HG02623 (cell line): ENCODE results near the gene CYP1A2.

Experiments used
- ATAC-seq: cut with Tn5 transposase; IDR thresholded peaks from one replicate; pipeline ENCODE4 v1.9.1; 2021; ENCODE audit warnings: moderate library complexity; ENCODE audit not compliant: unreplicated experiment

The CYP1A2 gene

DNA sequence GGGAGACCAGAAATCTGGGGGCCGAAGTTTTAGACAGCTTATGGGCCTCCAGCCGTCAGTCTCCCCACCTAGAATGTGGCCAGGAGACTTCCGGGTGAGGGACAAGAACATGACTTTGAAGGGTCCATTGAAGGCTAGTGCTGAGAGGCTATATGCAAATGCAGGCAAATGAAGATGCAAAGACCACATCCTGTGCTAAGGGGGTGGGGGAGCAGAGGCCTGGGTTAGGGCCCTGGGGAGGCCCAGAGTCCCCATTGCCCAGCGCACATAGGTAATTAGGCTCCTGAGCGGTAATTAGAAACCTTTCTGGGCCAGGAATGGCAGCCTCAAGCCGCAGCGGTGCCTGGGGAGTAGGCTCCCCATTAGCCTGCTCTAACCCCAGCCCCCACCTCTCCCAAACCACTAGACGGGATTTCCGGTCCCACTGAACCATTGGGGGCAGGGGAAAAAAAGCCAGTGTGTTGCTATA, 40.1 kb downstream of the CYP1A2 start:
- ATAC-seq, result peak; percentile 21

DNA sequence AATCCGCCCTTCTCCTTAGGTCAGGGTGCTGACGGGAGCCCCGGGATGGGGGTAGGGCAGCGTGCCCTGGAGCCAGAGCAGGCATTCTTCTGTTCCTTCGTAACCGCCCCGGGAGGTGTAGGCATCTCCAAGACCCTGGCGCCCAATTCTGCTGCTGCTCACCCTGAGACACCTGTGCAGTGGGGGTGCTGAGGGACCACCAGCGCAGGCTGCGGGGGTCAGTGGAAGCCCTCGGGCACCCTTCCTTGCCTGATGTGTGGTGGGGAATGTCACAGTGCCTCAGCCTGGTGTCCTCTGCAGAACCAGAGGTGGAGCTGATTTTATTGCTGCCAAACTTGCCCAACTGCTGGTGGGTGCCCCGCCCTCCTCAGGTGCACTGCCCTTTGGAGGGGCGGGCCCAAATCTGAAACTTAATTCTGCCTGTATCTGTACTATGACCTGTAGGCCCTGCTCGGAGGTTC, 40.6 kb downstream of the CYP1A2 start:
- ATAC-seq, result no peak

DNA sequence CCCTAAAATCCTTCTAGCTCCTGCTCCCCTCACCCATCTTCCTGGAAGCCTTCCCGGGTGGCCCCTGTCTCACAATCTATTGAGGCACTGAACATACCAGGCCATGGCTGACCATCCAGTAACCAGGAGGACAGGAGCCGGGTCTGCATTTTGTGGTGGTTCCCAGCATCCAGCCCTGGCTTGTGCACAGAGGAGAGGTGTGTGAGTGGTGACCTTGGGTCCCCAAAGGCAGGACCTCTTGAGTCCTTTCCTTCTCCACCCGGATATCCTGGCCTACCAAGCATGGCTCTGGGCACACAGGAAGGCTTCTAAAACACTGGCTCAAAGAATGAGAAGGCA, 41.1 kb downstream of the CYP1A2 start:
- no peak for ATAC-seq

DNA sequence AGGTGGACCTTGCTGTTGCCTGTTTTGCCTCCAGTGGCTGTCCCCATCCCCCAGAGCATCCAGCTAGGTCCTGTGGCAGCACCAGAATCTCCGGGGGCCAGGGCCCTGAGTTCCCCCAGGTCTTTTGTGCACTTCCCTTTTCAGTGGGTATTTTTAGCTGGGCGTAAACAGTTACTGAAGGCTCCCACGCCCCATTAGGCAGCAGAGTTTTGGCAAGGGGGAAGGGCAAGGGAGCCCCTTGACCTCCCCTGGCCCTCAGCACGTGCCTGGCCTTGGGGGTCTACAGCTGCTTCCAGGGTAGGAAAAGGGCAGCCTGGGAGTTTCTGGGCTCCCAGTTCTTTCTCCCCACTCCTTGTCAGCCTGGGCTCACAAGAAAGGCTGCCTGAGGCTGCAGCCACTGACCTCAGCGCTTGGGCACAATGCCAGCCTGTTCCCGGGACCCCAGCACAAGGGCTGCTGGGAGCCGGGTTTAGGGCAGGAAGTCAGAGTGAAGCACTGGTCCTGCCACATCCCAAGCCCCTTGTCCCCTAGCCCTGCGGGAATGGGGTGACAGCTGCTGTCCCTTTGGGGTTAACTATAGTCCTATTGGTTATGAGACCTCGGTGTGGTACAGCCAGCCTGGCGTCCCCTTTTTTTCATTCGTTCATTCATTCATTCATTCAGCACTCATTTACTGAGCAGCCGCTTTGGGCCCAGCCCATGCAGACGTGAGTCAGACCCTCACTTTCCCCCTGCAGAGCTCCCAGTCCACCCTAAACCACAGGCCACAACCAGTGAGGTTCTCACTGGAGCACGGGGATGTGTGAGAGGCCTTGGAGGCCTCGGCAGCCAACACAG, 41.7 kb downstream of the CYP1A2 start:
- no peak for ATAC-seq

DNA sequence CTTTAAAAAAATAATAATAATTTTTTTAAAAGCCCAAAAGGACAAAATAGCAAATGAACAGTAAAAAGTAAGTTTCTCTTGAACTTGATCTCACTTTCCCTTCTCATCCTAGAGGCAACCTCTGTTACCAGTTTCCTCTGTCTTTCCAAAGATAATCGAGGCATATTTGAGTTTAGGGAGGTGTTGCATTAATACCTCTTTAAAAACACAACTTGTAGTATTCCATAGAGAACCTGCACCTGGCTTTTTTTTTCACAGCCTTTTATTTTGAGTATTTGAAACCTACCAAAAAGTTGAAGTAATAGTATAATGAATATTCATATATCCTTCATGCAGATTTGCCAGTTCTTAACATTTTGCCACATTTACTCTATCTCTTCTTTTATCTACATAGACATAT, 42.4 kb downstream of the CYP1A2 start:
- ATAC-seq, result no peak

DNA sequence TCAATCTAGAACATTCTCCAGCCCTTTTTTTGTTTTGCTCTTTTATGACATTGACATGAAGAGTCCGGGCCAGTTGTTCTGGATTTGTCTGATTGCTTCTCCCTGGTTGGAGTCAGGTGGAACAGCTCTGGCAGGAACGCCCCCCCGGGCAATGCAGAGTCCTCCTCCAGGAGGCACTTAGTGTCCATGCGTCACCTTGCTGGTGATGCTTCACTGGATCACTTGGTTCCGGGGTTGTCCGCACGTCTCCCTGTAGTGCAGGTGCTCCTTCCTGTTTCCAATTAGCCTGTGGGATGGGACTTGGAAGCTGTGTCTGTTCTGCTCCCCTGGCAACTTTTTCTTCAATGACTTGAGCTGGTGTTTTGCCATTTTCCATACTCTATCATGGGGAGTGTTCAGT, 43.0 kb downstream of the CYP1A2 start:
- no peak for ATAC-seq

DNA sequence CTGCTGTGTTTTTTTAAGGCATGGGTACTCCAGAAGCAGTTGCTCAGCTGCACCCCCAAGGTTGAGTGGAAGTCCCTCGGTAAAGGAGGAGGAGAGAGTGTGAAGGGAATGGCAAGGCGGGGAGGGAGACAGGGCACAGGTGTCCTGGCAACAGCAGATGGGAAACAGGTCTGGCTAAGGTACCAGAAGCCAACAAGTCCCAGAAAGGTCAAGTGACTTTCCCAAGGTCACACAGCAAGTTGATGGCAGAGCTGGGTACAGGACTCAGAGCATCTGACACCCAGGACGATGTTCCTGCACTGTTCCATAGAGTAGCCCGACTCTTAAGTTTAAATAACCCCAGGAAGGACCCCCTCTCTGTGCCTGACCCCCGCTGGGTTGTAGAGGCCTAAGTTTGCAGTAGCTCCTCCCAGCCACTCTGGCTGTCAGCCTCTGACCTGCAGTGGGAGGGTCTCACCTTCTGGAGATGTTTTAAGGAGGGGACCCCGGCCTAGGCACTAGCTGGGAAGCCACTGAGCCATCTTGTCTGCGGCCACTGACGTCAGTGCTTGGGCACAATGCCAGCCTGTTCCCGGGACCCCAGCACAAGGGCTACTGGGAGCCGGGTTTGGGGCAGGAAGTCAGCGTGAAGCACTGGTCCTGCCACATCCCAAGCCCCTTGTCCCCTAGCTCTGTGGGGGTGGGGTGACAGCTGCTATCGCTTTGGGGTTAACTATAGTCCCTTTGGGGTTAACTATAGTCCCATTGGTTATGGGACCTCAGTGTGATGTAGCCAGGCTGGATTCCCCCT, 43.8 kb downstream of the CYP1A2 start:
- no peak for ATAC-seq

- no peak for ATAC-seq
Observed at GRCh38 chr15:74793135-74794028, 44.7 kb downstream of the CYP1A2 start.

DNA sequence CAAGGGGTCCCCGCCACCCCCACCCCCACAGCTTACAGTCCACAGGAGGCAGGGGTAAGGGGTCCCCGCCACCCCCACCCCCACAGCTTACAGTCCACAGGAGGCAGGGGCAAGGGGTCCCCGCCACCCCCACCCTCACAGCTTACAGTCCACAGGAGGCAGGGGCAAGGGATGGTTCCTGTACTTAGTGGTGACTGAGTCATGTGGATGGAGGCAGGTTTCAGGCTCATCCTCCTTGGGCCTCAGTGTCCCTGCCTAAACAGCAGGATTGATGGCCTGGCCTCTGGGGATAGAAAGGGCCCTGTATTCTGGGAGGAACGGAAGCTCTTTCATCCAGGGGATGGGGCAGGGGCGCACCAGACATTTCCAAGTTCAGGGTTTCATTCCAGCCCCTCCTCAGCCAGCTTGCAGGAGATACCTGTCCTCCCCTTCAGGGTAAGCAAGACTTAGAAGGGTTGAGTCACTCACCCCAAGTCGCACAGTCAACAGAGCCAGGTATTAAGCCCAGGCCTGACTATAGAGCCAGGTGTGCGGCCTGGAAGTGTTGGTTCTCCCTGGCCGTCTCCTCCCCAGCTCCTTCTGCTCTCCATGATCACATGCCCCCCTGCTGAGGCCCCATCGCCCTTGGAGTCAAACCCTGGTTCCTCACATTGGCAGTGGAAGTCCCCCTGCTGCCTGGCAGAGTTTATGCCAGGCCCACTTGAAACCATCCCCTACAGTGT, 45.8 kb downstream of the CYP1A2 start:
- ATAC-seq, result no peak

GRCh38 chr15:74794970-74795349, 46.3 kb downstream of the CYP1A2 start:
- no peak for ATAC-seq

DNA sequence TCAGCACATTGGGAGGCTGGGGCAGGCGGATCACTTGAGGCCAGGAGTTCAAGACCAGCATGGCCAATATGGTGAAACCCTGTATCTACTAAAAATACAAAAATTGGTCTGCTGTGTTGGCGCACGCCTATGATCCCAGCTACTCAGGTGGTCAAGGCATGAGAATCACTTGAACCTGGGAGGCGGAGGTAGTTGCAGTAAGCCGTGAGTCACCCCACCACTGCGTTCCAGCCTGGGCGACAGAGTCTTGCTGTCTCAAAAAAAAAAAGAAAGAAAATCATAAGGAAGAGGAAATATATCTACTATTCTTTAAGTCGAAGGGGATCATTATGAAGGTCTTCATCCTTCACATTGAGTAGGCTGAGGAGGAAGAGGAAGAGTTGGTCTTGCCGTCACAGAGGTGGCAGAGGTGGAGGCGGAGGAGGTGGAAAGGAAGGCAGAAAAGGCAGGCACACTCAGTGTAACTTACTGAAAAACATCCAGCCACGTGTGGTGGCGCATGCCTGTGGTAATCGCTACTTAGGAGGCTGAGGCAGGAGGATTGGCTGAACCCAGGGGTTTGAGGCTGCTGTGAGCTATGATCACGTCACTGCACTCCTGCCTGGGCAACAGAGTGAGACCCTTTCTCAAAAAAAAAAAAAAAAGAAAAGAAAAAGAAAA, 47.5 kb downstream of the CYP1A2 start:
- no peak for ATAC-seq

DNA sequence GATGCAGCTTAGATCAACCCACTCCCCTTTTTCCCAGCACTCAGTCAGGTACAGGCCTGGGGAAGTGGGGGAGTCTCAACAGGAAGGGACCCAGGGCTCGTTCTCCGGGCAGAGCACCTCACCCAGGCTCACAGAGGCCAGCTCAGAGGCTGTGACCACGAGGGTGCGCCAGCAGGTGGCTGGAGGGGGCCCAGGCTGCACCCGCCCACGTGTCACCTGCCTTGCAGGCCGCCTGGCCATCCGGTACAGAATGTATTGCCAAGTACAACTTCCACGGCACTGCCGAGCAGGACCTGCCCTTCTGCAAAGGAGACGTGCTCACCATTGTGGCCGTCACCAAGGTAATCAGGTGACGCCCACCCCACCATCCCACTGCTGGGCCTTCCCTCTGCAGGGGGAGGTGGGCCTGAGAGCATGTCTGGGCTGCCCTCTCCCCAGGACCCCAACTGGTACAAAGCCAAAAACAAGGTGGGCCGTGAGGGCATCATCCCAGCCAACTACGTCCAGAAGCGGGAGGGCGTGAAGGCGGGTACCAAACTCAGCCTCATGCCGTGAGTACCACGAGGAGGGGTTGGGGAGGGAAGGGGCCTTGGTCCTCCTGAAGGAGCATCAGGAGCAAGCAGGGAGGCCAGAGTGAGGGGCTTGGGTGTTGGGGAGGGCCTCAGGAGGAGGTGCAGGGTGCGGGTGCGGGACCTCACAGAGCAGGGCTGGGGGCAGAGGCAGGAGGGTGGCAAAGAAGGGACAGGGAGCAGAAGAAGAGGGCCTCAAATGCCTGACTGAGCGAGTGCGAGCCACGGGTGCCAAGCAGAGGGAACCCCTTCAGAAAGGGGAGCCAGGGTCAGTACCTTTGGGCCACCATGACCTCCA, 50.0 kb downstream of the CYP1A2 start:
- no peak for ATAC-seq

- ATAC-seq, result no peak
Observed at GRCh38 chr15:74799255-74799855, 50.7 kb downstream of the CYP1A2 start.

- ATAC-seq, result peak; percentile 69
Observed at GRCh38 chr15:74799856-74800558, 51.4 kb downstream of the CYP1A2 start.

GRCh38 chr15:74800559-74801094, 52.0 kb downstream of the CYP1A2 start:
- no peak for ATAC-seq

- ATAC-seq, result no peak
Observed at GRCh38 chr15:74801311-74801997, 52.8 kb downstream of the CYP1A2 start.

- no peak for ATAC-seq
Observed at GRCh38 chr15:74802290-74802689, 53.6 kb downstream of the CYP1A2 start.
